SK-N-MC (cell line): ENCODE results near the gene CMA1.

Experiments used
- EZH2 ChIP-seq: fragments of 200-600 bp; sonication (generic); IDR thresholded peaks from one replicate; pipeline ENCODE4 v1.6.1; 2017; ENCODE audit warnings: antibody characterized with exemption
- POLR2AphosphoS5 ChIP-seq: IDR thresholded peaks from 2 replicates; pipeline ENCODE4 v1.6.1; 2012; ENCODE audit warnings: mild to moderate bottlenecking, low read depth, low read length, borderline replicate concordance

DNA sequence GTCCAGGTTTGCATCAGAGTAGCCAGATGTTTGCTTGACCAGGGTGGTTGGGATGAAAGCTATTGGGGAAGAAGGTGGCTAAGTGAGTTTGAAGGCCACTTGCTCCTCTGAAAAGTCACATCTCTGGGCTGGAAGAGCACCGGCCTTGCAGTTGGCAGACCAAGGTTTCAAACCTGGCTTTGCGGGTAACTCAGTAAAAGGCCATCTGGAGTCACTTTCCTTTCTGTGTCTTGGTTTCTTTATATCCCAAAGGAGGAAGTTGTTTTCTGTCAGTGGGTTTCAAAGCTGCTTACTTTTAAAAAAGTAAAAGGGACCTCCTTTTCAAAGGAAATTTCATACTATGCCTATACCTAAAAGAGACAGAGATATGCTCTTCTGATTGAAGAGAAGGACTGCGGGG, 26.2 kb upstream of the CMA1 start:
- TF ChIP-seq POLR2AphosphoS5 (no peak), EZH2 (no peak)
